Astrocyte (in vitro differentiated cells and primary cell): ENCODE results near the gene OR1N2. TPM values are rescaled to one million over a fixed set of nuclear protein-coding genes. Genes with fewer than 3 reads are reported as not detected.
"Not testable (repeated sequence)": the region's sequence is repeated elsewhere in the genome, so short reads cannot be mapped to it uniquely, and the experiment has no call there.

Experiments
- DNase-seq: peaks from one replicate; pipeline ENCODE4 v3.0.0-alpha.2; 2010; ENCODE audit warnings: low read depth
- FAIRE-seq: peaks from 2 replicates; lab custom pipeline; 2011; peaks lifted over from hg19 to GRCh38; lab: Jason Lieb, UNC
- H2AFZ ChIP-seq: 2 replicates; pipeline ENCODE4 v1.6.0; 2012; ENCODE audit warnings: low read depth, low read length, inconsistent platforms
- H3K27ac ChIP-seq: 2 replicates; pipeline ENCODE4 v1.5.1; 2011; ENCODE audit warnings: low read depth, low read length, inconsistent platforms
- H3K27me3 ChIP-seq: 2 replicates; pipeline ENCODE4 v1.6.0; 2011; ENCODE audit warnings: low read length, inconsistent platforms; ENCODE audit not compliant: insufficient read depth
- H3K36me3 ChIP-seq: 2 replicates; pipeline ENCODE4 v1.5.1; 2011; ENCODE audit warnings: low read length, inconsistent platforms; ENCODE audit not compliant: insufficient read depth
- H3K4me1 ChIP-seq: 2 replicates; pipeline ENCODE4 v1.5.1; 2011; ENCODE audit warnings: low read length, inconsistent platforms; ENCODE audit not compliant: insufficient read depth
- H3K4me2 ChIP-seq: 2 replicates; pipeline ENCODE4 v1.6.0; 2012; ENCODE audit warnings: low read length, inconsistent platforms
- H3K4me3 ChIP-seq: 2 replicates; pipeline ENCODE4 v1.5.1; 2011; ENCODE audit warnings: low read depth, mild to moderate bottlenecking, low read length, inconsistent platforms; ENCODE audit not compliant: insufficient read depth
- H3K79me2 ChIP-seq: 2 replicates; pipeline ENCODE4 v1.6.0; 2012; ENCODE audit warnings: mild to moderate bottlenecking, low read length, inconsistent platforms; ENCODE audit not compliant: insufficient read depth
- H3K9ac ChIP-seq: 2 replicates; pipeline ENCODE4 v1.6.0; 2012; ENCODE audit warnings: mild to moderate bottlenecking, low read length, inconsistent platforms
- H3K9me3 ChIP-seq: 2 replicates; pipeline ENCODE4 v1.5.1; 2012; ENCODE audit warnings: low read depth, mild to moderate bottlenecking, low read length, inconsistent platforms; ENCODE audit not compliant: insufficient read depth
- H4K20me1 ChIP-seq: 2 replicates; pipeline ENCODE4 v1.6.0; 2012; ENCODE audit warnings: low read length, inconsistent platforms; ENCODE audit not compliant: insufficient read depth
- H3K27ac Mint-ChIP-seq: one replicate; pipeline ENCODE4 v1.8.0; 2021; ENCODE audit warnings: mild to moderate bottlenecking, mixed read lengths; ENCODE audit not compliant: unreplicated experiment
- H3K27me3 Mint-ChIP-seq: one replicate; pipeline ENCODE4 v1.8.0; 2021; ENCODE audit warnings: low read depth, mixed read lengths; ENCODE audit not compliant: unreplicated experiment
- H3K36me3 Mint-ChIP-seq: one replicate; pipeline ENCODE4 v1.8.0; 2021; ENCODE audit warnings: low read depth, mixed read lengths; ENCODE audit not compliant: unreplicated experiment
- H3K4me1 Mint-ChIP-seq: one replicate; pipeline ENCODE4 v1.8.0; 2021; ENCODE audit warnings: low read depth, mixed read lengths; ENCODE audit not compliant: unreplicated experiment
- H3K4me3 Mint-ChIP-seq: one replicate; pipeline ENCODE4 v1.8.0; 2021; ENCODE audit warnings: mild to moderate bottlenecking, moderate library complexity, mixed read lengths; ENCODE audit not compliant: unreplicated experiment
- H3K9me3 Mint-ChIP-seq: one replicate; pipeline ENCODE4 v1.8.0; 2021; ENCODE audit warnings: mild to moderate bottlenecking, mixed read lengths; ENCODE audit not compliant: unreplicated experiment
- CTCF ChIP-seq: IDR thresholded peaks from 2 replicates; pipeline ENCODE4 v1.5.1; 2011; ENCODE audit warnings: low read depth, mild to moderate bottlenecking, inconsistent platforms, low read length, moderate library complexity; ENCODE audit not compliant: insufficient read depth
- EZH2 ChIP-seq: IDR thresholded peaks from 2 replicates; pipeline ENCODE4 v1.6.1; 2012; ENCODE audit warnings: mild to moderate bottlenecking, low read length, inconsistent platforms; ENCODE audit not compliant: insufficient read depth
- total RNA-seq: library from RNA; stranded (reverse); gene quantifications from 2 replicates; pipeline ENCODE4 v1.2.1, GENCODE V29; 2021

The OR1N2 gene
- total RNA-seq, 1 donor from 2014 or later, result not detected

GRCh38 chr9:122579874-122580273 lies 27.0 kb downstream of the OR1N2 start:
- TF ChIP-seq EZH2 (no peak), CTCF (no peak)
- no peak overlapping the region for H3K27ac ChIP-seq
- H3K4me1 ChIP-seq, result no peaks in the 10 kb centered on the region
- H3K9ac ChIP-seq, result no peak overlapping the region
- H3K36me3 ChIP-seq, result no peaks in the 10 kb centered on the region
- no peak overlapping the region for H3K27ac Mint-ChIP-seq
- H3K27me3 Mint-ChIP-seq, result no peaks in the 10 kb centered on the region
- no peaks in the 10 kb centered on the region for H3K9me3 Mint-ChIP-seq
- DNase-seq, result no peak
- H3K79me2 ChIP-seq, result no peaks in the 10 kb centered on the region
- H3K9me3 ChIP-seq, result no peaks in the 10 kb centered on the region
- H3K36me3 Mint-ChIP-seq, result no peaks in the 10 kb centered on the region
- FAIRE-seq, result no peak
- H3K4me3 ChIP-seq, result no peak overlapping the region
- H2AFZ ChIP-seq, result no peak overlapping the region
- H3K4me3 Mint-ChIP-seq, result no peak overlapping the region
- no peak overlapping the region for H3K4me2 ChIP-seq
- no peaks in the 10 kb centered on the region for H3K4me1 Mint-ChIP-seq
- H4K20me1 ChIP-seq, result no peaks in the 10 kb centered on the region
- H3K27me3 ChIP-seq, result no peaks in the 10 kb centered on the region

GRCh38 chr9:122580360-122580759 lies 27.4 kb downstream of the OR1N2 start:
- no peaks in the 10 kb centered on the region for H3K36me3 ChIP-seq
- Mint-ChIP-seq H3K27me3 (no peaks in the 10 kb centered on the region), H3K36me3 (no peaks in the 10 kb centered on the region), H3K4me3 (no peak overlapping the region), H3K4me1 (no peaks in the 10 kb centered on the region), H3K27ac (no peak overlapping the region), H3K9me3 (no peaks in the 10 kb centered on the region)
- no peaks in the 10 kb centered on the region for H3K9me3 ChIP-seq
- H3K27ac ChIP-seq, result no peak overlapping the region
- H3K27me3 ChIP-seq, result no peaks in the 10 kb centered on the region
- DNase-seq, result peak; percentile 60
- no peak overlapping the region for H3K9ac ChIP-seq
- H3K79me2 ChIP-seq, result no peaks in the 10 kb centered on the region
- H3K4me2 ChIP-seq, result no peak overlapping the region
- TF ChIP-seq CTCF, result no peak
- no peak for TF ChIP-seq EZH2
- no peaks in the 10 kb centered on the region for H3K4me1 ChIP-seq
- no peaks in the 10 kb centered on the region for H4K20me1 ChIP-seq
- no peak overlapping the region for H2AFZ ChIP-seq
- H3K4me3 ChIP-seq, result no peak overlapping the region
- FAIRE-seq, result peak; percentile 69

- not testable (repeated sequence) for H3K4me3 Mint-ChIP-seq, H3K9ac ChIP-seq, H3K4me1 Mint-ChIP-seq, H3K79me2 ChIP-seq, H2AFZ ChIP-seq, H3K4me2 ChIP-seq, H4K20me1 ChIP-seq, H3K9me3 Mint-ChIP-seq, H3K36me3 ChIP-seq, H3K27ac ChIP-seq, H3K27ac Mint-ChIP-seq, H3K4me1 ChIP-seq, H3K36me3 Mint-ChIP-seq, FAIRE-seq, H3K9me3 ChIP-seq, H3K27me3 Mint-ChIP-seq, DNase-seq, H3K27me3 ChIP-seq, H3K4me3 ChIP-seq
Measured at GRCh38 chr9:122583284-122583683, 30.4 kb downstream of the OR1N2 start, which contains the start of gene OR1L8. TSS of gene OR1L8 (minus strand) at chr9:122583384. CDS start at chr9:122568477, 14,907 bp downstream.

Other genes with a start within 250 kb of the OR1N2 start
- gene PTGS1, start 182.1 kb upstream of the OR1N2 start, total RNA-seq, result 0.23 and 0.41 TPM in 2 replicates
- not detected in 2 replicates for gene OR1J1, start 75.2 kb upstream of the OR1N2 start, total RNA-seq
- not detected in 2 replicates for gene OR1J2, start 42.3 kb upstream of the OR1N2 start, total RNA-seq
- not detected in 2 replicates for gene OR1J4, start 34.0 kb upstream of the OR1N2 start, total RNA-seq
- not detected in 2 replicates for gene OR1N1, start 25.8 kb upstream of the OR1N2 start, total RNA-seq
- gene OR1L8, start 30.3 kb downstream of the OR1N2 start, total RNA-seq, result not detected in 2 replicates
- gene OR1Q1, start 61.6 kb downstream of the OR1N2 start, total RNA-seq, result not detected in 2 replicates
- gene OR1B1, start 104.5 kb downstream of the OR1N2 start, total RNA-seq, result not detected in 2 replicates
- gene OR1L1, start 108.6 kb downstream of the OR1N2 start, total RNA-seq, result not detected in 2 replicates
- not detected in 2 replicates for gene OR1L3, start 122.0 kb downstream of the OR1N2 start, total RNA-seq
- not detected in 2 replicates for gene OR1L4, start 170.9 kb downstream of the OR1N2 start, total RNA-seq
- not detected in 2 replicates for gene OR1L6, start 189.2 kb downstream of the OR1N2 start, total RNA-seq
- gene OR5C1, start 235.8 kb downstream of the OR1N2 start, total RNA-seq, result not detected in 2 replicates
- gene OR1K1, start 247.0 kb downstream of the OR1N2 start, total RNA-seq, result not detected in 2 replicates